GM10248 (cell line): ENCODE data around the gene NKD1.
"Not testable (repeated sequence)": the region's sequence is repeated elsewhere in the genome, so short reads cannot be mapped to it uniquely, and the experiment has no call there.

Experiments used
- CTCF ChIA-PET: fragments of 300-600 bp; sonication (Branson Sonifier 250); formaldehyde crosslinking; extraction: SDS; loops from one replicate; lab custom pipeline; 2021; ENCODE audit warnings: antibody characterized with exemption; lab: Yijun Ruan, JAX
- POLR2A ChIA-PET: fragments of 350-650 bp; sonication (Branson Sonifier 250); formaldehyde crosslinking; extraction: SDS; loops from one replicate; lab custom pipeline; 2020; ENCODE audit warnings: antibody characterized with exemption; lab: Yijun Ruan, JAX
- DNase-seq: peaks from one replicate; pipeline ENCODE4 v3.0.0; 2012; ENCODE audit errors: extremely low spot score
- CTCF ChIP-seq: IDR thresholded peaks from 2 replicates; pipeline ENCODE4 v1.5.1; 2012; ENCODE audit warnings: mild to moderate bottlenecking, low read depth; ENCODE audit errors: extremely low read depth, missing control alignments, control extremely low read depth

The NKD1 gene

GRCh38 chr16:50576403-50577113 lies 28.4 kb downstream of the NKD1 start:
- ChIA-PET CTCF (interaction anchor here (0.7 to 2.9 kb wide), 4 partner anchors 12 to 89 kb away, joined by 3 to 16 read pairs (median 5); no protein-coding TSS in a partner anchor), POLR2A (no interaction called here)
- DNase-seq, result no peak
- no peak for TF ChIP-seq CTCF

- CTCF ChIA-PET, result interaction anchor here (1.1 to 2.9 kb wide), 5 partner anchors 10 to 228 kb away, joined by 3 to 16 read pairs (median 6); no protein-coding TSS in a partner anchor
These were observed 29.9 kb downstream of the NKD1 start for GRCh38 chr16:50578137-50578536.

GRCh38 chr16:50579373-50579772 lies 31.2 kb downstream of the NKD1 start:
- CTCF ChIA-PET, POLR2A ChIA-PET, DNase-seq: not testable (repeated sequence)

More at GRCh38 chr16:50578137-50578536, 29.9 kb downstream of the NKD1 start:
- POLR2A ChIA-PET, result no interaction called here
- TF ChIP-seq CTCF, result no peak
- no peak for DNase-seq

- DNase-seq, result no peak
- ChIA-PET POLR2A (no interaction called here), CTCF (interaction anchor here (0.8 to 1.2 kb wide), 2 partner anchors 13 to 226 kb away, joined by 3 to 5 read pairs; no protein-coding TSS in a partner anchor)
These were observed 32.1 kb downstream of the NKD1 start for GRCh38 chr16:50580180-50580798.

GRCh38 chr16:50581845-50582244 lies 33.6 kb downstream of the NKD1 start:
- ChIA-PET POLR2A (interaction anchor here (0.8 kb wide), 1 partner anchor 86 kb away, joined by 3 read pairs; no protein-coding TSS in a partner anchor), CTCF (interaction anchor here (0.7 to 1.4 kb wide), 3 partner anchors 8 to 225 kb away, joined by 3 to 5 read pairs (median 3); no protein-coding TSS in a partner anchor)
- no peak for TF ChIP-seq CTCF

More at GRCh38 chr16:50580180-50580798, 32.1 kb downstream of the NKD1 start:
- TF ChIP-seq CTCF, result no peak

GRCh38 chr16:50583211-50583610 lies 35.0 kb downstream of the NKD1 start:
- ChIA-PET CTCF (interaction anchor here (1.3 kb wide), 1 partner anchor 223 kb away, joined by 4 read pairs; no protein-coding TSS in a partner anchor), POLR2A (no interaction called here)
- TF ChIP-seq CTCF, result no peak
- no peak for DNase-seq

More at GRCh38 chr16:50581845-50582244, 33.6 kb downstream of the NKD1 start:
- DNase-seq, result no peak
